ENCODE measurements around the gene SETDB1. TPM values are rescaled to one million over a fixed set of nuclear protein-coding genes. Genes with fewer than 3 reads are reported as not detected.
A peak's percentile ranks its signal among the peaks of the same experiment; 100 is the strongest.

The SETDB1 gene
- total RNA-seq, 4 donors from 2014 or later = 19.5 to 59.7 (median 39.2) TPM

GRCh38 chr1:151011154-151011850 is 85.1 kb downstream of the SETDB1 start:
- no peaks in the 10 kb centered on the region for H3K27me3 ChIP-seq
- WGBS, 2 donors (ENCODE audit: low coverage in 1 of 2) = 57 to 61% methylated on average over 4 of the region's 4 CpGs
- no peaks in the 10 kb centered on the region for H3K36me3 ChIP-seq
- TF ChIP-seq POLR2AphosphoS5 (IDR thresholded peaks at IDR 0.05) (no peak), CTCF (IDR thresholded peaks at IDR 0.05) (no peak), POLR2A (IDR thresholded peaks at IDR 0.05) (no peak)
- intact Hi-C loops (cut with DNase I; ENCODE audit: low total_unique reads) = no loop called here
- peaks cover 30 to 76% (median 45%) of the 10 kb centered on the region in 4 donors for H3K4me1 ChIP-seq
- H3K9me3 ChIP-seq = no peaks in the 10 kb centered on the region
- H3K4me3 ChIP-seq = no peak overlapping the region
- in situ Hi-C loops (cut with MboI; ENCODE audit: low pct_ligation_motif_present in 1 of 4, low pct_unique_long_range_greater_than_20kb in 1 of 4, low sequenced_read_pairs in 3 of 4) = loop anchor here in 1 of 4 donors (10.0 kb wide), 1 partner anchor 143 kb away; the partner anchor contains the start of gene TNFAIP8L2
- no peak for DNase-seq
- peak overlapping the region in 2 of 4 donors; percentile 79 to 80 for H3K27ac ChIP-seq

GRCh38 chr1:151012684-151013471 is 86.7 kb downstream of the SETDB1 start:
- 64 to 90% methylated on average over 6 to 14 of the region's 14 CpGs for WGBS, 2 donors (ENCODE audit: low coverage in 1 of 2)
- H3K27ac ChIP-seq = peak overlapping the region; percentile 65 to 80 (median 77)
- peak; percentile 59 for DNase-seq
- no peaks in the 10 kb centered on the region for H3K9me3 ChIP-seq
- no peak overlapping the region for H3K4me3 ChIP-seq
- intact Hi-C loops (cut with DNase I; ENCODE audit: low total_unique reads) (no loop called here), in situ Hi-C loops (cut with MboI; ENCODE audit: low pct_ligation_motif_present in 1 of 4, low pct_unique_long_range_greater_than_20kb in 1 of 4, low sequenced_read_pairs in 3 of 4) (loop anchor here in 1 of 4 donors (10.0 kb wide), 1 partner anchor 142 kb away; the partner anchor contains the start of gene TNFAIP8L2)
- peaks cover 20 to 68% (median 37%) of the 10 kb centered on the region in 4 donors for H3K4me1 ChIP-seq
- no peaks in the 10 kb centered on the region for H3K36me3 ChIP-seq
- no peaks in the 10 kb centered on the region for H3K27me3 ChIP-seq
- no peak for TF ChIP-seq EP300 (IDR thresholded peaks at IDR 0.05; ENCODE audit: low read depth)
- peak in 2 of 3 donors; percentile 17 to 31 for TF ChIP-seq POLR2AphosphoS5 (IDR thresholded peaks at IDR 0.05)
- no peak for TF ChIP-seq CTCF (IDR thresholded peaks at IDR 0.05)

- no peak for TF ChIP-seq CTCF (IDR thresholded peaks at IDR 0.05)
- no peak for TF ChIP-seq POLR2AphosphoS5 (IDR thresholded peaks at IDR 0.05)
- TF ChIP-seq POLR2A (IDR thresholded peaks at IDR 0.05) = no peak
- no peak for TF ChIP-seq EP300 (IDR thresholded peaks at IDR 0.05; ENCODE audit: low read depth)
- H3K27ac ChIP-seq = peak overlapping the region; percentile 65 to 80 (median 77)
- in situ Hi-C loops (cut with MboI; ENCODE audit: low pct_ligation_motif_present in 1 of 4, low pct_unique_long_range_greater_than_20kb in 1 of 4, low sequenced_read_pairs in 3 of 4) (loop anchor here in 1 of 4 donors (10.0 kb wide), 1 partner anchor 141 kb away; the partner anchor contains the start of gene TNFAIP8L2), intact Hi-C loops (cut with DNase I; ENCODE audit: low total_unique reads) (no loop called here)
- H3K9me3 ChIP-seq = no peaks in the 10 kb centered on the region
- H3K27me3 ChIP-seq = no peaks in the 10 kb centered on the region
- no peak overlapping the region for H3K4me3 ChIP-seq
- H3K36me3 ChIP-seq = no peaks in the 10 kb centered on the region
- H3K4me1 ChIP-seq = peaks cover 19 to 65% (median 35%) of the 10 kb centered on the region in 4 donors
- DNase-seq = no peak
- 37% methylated on average over 2 of the region's 2 CpGs; no CpG with 5 or more reads in 1 of the 2 donors for WGBS, 2 donors (ENCODE audit: low coverage in 1 of 2)
Measured at GRCh38 chr1:151013518-151013917, 87.4 kb downstream of the SETDB1 start.

Other genes starting within 250 kb of the SETDB1 start
- gene GOLPH3L, start 229.2 kb upstream of the SETDB1 start, total RNA-seq = 10 to 100 TPM; 12.7 to 61.0 (median 34.7) TPM
- 1 to 10 TPM in 1 of 4 donors, under 1 TPM in 1, not detected in 2; 0.41 to 1.6 TPM for gene HORMAD1, start 205.5 kb upstream of the SETDB1 start, total RNA-seq
- gene CTSS, start 160.6 kb upstream of the SETDB1 start, total RNA-seq = 100 to 1,000 TPM; 235 to 454 (median 330) TPM
- gene CTSK, start 118.1 kb upstream of the SETDB1 start, total RNA-seq = 10 to 100 TPM; 13.3 to 53.2 (median 35.8) TPM
- 10 to 100 TPM; 47.9 to 64.6 (median 53.9) TPM for gene ARNT, start 49.8 kb upstream of the SETDB1 start, total RNA-seq
- gene CTXND2, start 39.2 kb upstream of the SETDB1 start, total RNA-seq = not detected
- 100 to 1,000 TPM in 2 of 4 donors, 10 to 100 TPM in 2; 35.2 to 142 (median 101) TPM for gene CERS2, start 48.5 kb downstream of the SETDB1 start, total RNA-seq
- under 1 TPM in 1 of 4 donors, not detected in 3; 0.32 TPM for gene ANXA9, start 55.9 kb downstream of the SETDB1 start, total RNA-seq
- gene MINDY1, start 80.5 kb downstream of the SETDB1 start, total RNA-seq = 10 to 100 TPM; 27.7 to 66.2 (median 54.8) TPM
- 10 to 100 TPM in 3 of 4 donors, 1 to 10 TPM in 1; 9.0 to 80.4 (median 26.8) TPM for gene PRUNE1, start 82.1 kb downstream of the SETDB1 start, total RNA-seq
- gene BNIPL, start 110.2 kb downstream of the SETDB1 start, total RNA-seq = 1 to 10 TPM in 2 of 4 donors, under 1 TPM in 1, not detected in 1; 0.68 to 10.0 (median 2.5) TPM
- gene C1orf56, start 121.4 kb downstream of the SETDB1 start, total RNA-seq = 1 to 10 TPM; 1.5 to 3.7 (median 2.8) TPM
- 10 to 100 TPM; 34.4 to 90.2 (median 57.5) TPM for gene CDC42SE1, start 133.3 kb downstream of the SETDB1 start, total RNA-seq
- gene MLLT11, start 134.0 kb downstream of the SETDB1 start, total RNA-seq = 1 to 10 TPM in 3 of 4 donors, not detected in 1; 1.2 to 3.2 (median 1.3) TPM
- gene GABPB2, start 144.4 kb downstream of the SETDB1 start, total RNA-seq = 10 to 100 TPM in 3 of 4 donors, 1 to 10 TPM in 1; 9.6 to 19.8 (median 10.2) TPM
- 10 to 100 TPM in 1 of 4 donors, 1 to 10 TPM in 3; 1.8 to 16.3 (median 2.9) TPM for gene SEMA6C, start 220.3 kb downstream of the SETDB1 start, total RNA-seq
- 1 to 10 TPM; 2.0 to 5.2 (median 4.2) TPM for gene TNFAIP8L2, start 230.3 kb downstream of the SETDB1 start, total RNA-seq
- gene LYSMD1, start 239.5 kb downstream of the SETDB1 start, total RNA-seq = 10 to 100 TPM in 1 of 4 donors, 1 to 10 TPM in 3; 1.4 to 15.7 (median 7.3) TPM
- gene SCNM1, start 239.8 kb downstream of the SETDB1 start, total RNA-seq = 10 to 100 TPM in 3 of 4 donors, 1 to 10 TPM in 1; 9.0 to 35.4 (median 25.1) TPM
- not detected for gene TMOD4, start 249.6 kb downstream of the SETDB1 start, total RNA-seq

Measured in transverse colon (tissue), 4 donors.